GM12801 (cell line): Measurements from ENCODE around the gene FSD1.

ENCODE experiments used
- TF ChIP-seq, protein P1 (sequence below): IDR thresholded peaks from one replicate; pipeline ENCODE4 v1.5.1; 2011; ENCODE audit warnings: control low read depth; ENCODE audit not compliant: insufficient read length; ENCODE audit errors: extremely low read depth

Gene FSD1

GRCh38 chr19:4366666-4367335 is 62.4 kb downstream of the FSD1 start:
- TF ChIP-seq, protein P1, sequence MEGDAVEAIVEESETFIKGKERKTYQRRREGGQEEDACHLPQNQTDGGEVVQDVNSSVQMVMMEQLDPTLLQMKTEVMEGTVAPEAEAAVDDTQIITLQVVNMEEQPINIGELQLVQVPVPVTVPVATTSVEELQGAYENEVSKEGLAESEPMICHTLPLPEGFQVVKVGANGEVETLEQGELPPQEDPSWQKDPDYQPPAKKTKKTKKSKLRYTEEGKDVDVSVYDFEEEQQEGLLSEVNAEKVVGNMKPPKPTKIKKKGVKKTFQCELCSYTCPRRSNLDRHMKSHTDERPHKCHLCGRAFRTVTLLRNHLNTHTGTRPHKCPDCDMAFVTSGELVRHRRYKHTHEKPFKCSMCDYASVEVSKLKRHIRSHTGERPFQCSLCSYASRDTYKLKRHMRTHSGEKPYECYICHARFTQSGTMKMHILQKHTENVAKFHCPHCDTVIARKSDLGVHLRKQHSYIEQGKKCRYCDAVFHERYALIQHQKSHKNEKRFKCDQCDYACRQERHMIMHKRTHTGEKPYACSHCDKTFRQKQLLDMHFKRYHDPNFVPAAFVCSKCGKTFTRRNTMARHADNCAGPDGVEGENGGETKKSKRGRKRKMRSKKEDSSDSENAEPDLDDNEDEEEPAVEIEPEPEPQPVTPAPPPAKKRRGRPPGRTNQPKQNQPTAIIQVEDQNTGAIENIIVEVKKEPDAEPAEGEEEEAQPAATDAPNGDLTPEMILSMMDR, result no peak

DNA sequence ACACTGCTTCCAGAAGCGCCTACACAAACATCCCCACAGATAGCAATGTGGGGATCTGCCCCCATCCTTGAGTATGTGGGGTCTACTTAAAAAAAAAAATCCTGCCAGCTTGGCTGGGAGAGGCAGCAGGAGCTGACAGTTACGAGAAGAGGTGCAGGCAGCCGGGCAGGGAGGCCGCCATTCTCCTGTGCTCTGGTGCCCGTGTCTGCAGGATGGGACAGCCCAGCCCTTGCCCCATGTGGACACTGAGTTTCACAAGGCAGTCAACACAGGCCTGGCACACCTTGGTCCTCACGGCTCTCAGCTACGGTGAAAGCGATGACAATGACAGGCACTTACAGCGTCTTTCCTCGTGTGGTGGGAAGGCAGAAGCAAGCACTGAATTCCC is 62.9 kb downstream of the FSD1 start:
- TF ChIP-seq, protein P1, result no peak

DNA sequence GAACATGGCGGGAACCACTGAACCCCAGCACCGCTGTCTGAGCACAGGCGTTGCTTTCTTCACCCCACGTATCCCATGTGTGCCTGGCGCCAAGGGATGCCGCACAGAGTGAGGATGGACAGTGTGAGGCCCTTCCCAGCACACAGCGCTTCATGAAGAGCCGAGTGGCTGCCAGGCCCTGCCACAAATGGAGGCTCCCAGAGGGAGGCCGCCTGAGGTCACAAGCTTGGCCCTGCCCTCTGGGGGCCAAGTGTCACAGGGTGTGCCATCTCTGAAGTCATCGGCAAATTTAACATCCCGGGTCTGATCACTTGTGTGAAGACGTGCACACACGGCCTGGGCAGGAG is 63.4 kb downstream of the FSD1 start:
- TF ChIP-seq, protein P1, result no peak

DNA sequence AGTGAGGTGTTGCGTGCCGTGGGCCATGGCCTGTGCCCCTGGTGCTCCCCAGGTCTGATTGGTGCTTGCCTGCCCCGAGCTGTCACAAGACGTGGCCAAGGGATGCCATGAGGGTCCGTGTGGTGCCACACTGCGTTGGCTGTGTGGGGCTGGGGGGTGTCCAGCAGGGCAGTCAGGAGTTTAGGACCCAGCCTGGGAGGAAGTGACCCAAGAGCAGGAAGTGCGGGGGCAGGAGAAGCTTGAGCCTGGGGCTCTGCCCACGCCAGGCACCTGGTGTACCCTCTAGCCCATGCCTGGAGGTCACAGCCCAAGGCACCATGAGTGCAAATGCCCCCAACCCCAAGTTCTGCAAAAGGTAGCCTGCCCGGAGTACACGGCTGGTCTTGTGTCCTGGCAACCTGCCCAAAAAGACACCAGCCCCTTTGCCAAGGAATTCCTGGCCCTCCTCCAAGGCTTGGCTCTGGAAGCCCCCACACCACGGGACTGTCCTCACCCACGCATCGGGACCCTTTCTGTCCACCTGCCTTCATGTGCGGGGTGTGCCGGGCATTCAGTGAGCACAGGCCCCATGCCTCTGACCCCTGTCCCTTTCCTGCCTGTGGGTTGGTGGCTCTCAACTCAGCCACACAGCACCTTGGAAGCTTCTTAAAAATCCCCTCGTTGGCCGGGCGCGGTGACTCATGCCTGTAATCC is 63.9 kb downstream of the FSD1 start:
- TF ChIP-seq, protein P1, result no peak

GRCh38 chr19:4369109-4369887 is 64.9 kb downstream of the FSD1 start:
- TF ChIP-seq, protein P1, result no peak

- TF ChIP-seq, protein P1, result no peak
Measured at GRCh38 chr19:4369888-4370260, 65.5 kb downstream of the FSD1 start.

DNA sequence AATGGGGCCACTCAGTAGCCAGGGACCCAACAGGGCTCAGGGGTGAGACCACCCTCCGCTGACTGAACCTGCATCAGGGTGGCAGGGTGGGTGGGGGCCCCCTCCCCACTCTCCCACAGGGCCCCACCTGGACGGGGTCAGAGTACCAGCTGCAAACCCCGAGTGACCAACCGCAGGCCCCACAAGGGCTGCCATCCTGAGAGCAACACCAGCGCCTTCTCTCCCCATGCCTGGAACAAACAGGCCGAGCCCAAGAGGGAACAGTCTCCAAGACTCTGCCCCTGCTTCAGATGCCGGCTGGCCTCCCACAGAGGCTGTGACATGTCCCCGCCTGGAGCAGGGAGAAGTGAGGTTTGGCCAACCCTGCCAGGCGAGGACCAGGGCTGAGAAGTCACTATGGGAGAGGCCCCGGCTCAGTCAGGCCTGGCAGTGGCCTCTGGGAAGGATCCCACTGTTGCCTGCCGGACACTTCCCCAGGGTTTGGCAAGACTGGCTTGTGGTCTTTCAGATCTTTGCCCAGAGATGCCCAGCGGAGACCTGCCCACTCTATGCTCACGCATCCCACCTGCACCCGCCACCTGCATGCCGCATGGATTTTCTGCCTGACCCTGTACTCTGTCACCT is 66.1 kb downstream of the FSD1 start:
- TF ChIP-seq, protein P1, result no peak
